GM18498 (cell line): ENCODE results near the gene TENM3.

Experiments
- ATAC-seq: cut with Tn5 transposase; IDR thresholded peaks from one replicate; pipeline ENCODE4 v1.9.1; 2021; ENCODE audit warnings: mild to moderate bottlenecking, moderate library complexity; ENCODE audit not compliant: unreplicated experiment

TENM3 gene

DNA sequence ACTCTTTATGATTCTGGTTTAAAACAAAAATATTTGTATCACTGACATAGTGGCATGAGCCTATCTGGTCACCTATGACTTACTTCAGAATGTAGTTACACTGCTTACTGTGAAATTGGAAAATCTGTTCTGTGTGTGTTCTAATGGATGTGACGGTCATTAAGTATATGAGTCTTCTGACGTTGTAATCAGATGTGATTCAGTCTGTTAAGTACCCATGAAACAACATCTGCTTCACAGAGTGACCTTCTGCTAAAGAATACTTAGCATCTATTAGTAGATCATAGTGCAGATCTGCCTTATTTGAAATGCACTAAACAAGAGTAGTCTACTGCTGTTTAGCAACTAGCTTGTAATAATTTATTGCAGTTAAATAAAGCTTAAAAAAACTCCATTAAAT is 356.9 kb downstream of the TENM3 start:
- ATAC-seq, result no peak

DNA sequence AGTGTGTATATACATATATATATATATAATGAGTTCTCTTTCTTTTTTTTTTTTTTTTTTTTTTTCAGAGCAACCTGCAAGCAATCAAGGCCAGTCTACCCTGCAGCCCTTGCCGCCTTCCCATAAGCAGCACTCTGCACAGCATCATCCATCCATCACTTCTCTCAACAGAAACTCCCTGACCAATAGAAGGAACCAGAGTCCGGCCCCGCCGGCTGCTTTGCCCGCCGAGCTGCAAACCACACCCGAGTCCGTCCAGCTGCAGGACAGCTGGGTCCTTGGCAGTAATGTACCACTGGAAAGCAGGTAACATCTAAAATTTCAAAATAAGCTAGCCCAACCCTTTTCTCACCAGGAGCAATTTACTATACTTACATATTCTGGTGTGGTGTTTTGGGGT is 357.7 kb downstream of the TENM3 start:
- no peak for ATAC-seq

DNA sequence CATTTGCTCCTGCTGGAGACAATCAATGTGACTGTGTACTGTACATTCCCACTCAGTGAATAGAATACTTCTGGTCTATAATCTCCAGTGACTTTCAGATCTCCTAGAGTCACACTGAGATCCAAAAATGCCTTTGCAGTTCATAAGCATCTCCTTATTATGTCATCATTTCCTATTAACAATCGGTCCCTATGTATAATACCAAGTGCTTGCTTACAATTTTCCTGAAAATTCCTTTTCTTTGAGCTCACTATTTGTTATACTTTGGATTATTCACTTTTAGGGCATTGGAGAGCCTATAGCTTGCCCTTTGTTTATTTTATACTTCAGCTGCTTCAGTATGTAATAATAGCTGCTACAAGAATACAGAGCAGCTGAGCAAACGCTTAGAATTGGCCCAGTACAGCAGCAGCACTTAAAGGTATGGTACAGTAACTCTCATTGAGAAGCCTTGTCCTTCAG is 361.0 kb downstream of the TENM3 start:
- ATAC-seq, result no peak

DNA sequence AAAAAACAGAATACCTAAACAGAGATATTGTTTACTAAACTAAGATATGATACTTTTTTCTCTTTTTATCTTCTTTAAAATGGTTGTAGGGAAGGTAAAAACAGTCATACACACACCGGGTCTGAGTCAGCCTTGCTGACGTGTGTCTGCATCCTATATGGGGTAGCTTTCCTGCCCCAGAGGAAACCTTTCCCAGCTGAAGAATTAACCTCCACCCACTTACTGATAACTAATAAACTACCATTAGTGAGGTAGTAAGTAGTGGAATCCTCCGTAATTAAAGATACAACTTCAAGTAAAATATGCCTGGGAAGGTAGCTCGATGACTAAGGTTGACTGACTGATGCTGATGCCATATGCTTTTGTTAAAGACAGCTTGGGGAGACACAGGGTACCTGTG is 361.8 kb downstream of the TENM3 start:
- ATAC-seq, result no peak

DNA sequence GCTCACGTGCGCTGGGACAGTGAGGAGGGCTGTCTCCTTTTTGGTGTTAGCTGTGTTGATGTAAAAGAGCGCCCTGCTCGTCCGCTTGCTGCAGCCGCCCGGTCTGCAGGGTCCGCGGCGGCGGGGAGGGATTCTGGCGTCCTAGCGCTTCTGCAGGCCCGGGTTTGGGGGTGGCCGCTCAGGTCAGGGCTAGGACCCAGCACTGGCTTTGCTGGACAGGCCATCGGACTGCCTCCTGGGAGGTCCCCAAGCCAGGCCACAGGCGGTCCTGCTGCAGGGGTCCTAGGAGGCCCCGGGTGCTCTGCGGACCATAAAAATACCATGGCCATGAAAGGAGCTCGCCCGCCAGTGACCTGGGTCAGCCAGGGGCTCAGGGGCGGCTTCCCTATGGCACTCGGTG is 365.3 kb downstream of the TENM3 start:
- no peak for ATAC-seq

DNA sequence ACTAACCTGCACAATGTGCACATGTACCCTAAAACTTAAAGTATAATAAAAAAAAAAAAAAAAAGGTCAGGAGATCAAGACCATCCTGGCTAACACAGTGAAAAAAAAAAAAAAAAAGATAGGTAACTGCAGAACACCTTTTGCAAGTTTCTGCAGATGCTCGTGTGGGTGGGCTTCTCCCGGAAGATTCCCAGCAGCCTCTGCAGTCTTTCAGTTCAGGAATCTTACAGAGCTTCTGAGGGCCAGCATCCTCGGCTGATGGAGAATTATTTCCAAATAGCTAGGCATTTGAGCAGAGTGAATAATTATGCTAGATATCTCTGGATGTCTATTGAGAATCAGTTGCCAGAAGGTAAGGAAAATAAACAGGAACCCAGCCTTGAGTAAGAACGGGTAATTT is 373.3 kb downstream of the TENM3 start:
- ATAC-seq, result no peak

DNA sequence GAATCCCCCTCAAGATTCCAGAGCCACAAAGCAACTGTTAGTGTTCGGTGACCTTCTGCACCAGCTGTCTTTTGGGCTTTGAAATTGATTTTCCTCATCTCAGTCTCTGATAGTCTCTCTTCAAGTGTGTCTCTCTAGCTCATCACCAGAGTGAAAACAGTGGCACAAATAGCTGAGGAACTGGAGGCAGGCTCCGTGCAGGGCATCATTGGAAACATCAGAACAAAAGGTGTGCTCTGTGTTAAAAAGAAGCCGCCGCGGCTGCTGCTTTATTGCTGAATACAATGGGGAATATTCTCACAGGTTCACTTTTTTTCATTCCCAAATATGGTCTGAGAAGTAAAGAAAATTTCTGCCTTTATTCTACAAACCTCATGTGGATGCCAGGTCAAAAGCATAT is 376.5 kb downstream of the TENM3 start:
- no peak for ATAC-seq

DNA sequence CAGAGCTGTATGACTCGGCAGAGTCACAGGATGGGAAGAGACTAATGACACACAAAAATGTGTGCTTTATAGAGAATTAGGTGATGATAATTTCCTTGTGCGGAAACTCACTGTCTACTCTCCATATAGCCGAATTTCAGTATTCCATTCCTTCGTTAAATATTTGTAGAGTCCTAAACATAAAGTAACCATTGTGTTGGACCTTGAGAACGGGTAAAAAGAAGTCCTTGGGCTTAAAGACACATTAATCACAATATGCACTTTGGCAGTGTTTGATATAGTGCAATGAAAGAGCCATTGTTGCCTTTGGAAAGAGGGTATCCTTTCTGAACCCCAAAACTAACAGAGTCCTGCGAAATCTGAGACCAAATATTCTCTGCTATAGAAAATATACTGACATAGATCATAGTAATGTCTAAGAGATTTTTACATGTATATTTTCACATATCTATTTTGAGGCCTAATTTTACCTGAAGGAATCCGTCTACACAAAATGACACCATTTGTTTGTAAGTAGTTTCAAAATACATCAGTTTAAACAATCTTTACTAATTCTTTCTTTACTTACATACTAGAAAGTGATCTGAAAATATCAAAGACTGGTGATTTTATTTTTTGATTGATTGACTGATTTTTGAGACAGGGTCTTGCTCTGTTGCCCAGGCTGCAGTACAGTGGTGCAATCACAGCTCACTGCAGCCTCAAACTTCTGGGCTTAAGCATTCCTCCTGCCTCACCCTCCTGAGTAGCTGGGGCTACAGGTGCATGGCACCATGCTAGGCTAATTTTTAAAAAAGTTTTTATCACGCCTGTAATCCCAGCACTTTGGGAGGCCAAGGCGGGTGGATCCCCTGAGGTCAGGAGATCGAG is 377.1 kb downstream of the TENM3 start:
- ATAC-seq, result no peak

DNA sequence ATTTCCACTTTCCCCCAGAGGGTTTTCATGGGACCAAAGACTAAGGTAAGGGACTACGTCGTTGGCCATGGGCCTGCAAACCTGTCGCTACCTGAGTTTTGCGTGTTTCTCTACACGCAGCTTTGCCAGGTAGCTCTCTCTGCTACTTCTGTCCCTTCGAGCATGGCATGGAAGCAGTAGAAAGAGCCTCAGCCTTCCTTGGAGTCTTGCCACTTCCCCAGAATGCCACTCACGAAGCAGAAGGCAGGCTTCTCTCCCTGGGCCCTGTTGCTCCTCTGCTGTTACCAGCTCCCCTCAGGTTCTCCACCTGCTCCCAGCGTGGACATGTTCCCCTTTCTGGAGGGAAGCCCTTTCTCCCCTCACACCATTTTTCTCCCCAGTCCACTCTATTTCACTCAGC is 381.1 kb downstream of the TENM3 start:
- ATAC-seq, result no peak

DNA sequence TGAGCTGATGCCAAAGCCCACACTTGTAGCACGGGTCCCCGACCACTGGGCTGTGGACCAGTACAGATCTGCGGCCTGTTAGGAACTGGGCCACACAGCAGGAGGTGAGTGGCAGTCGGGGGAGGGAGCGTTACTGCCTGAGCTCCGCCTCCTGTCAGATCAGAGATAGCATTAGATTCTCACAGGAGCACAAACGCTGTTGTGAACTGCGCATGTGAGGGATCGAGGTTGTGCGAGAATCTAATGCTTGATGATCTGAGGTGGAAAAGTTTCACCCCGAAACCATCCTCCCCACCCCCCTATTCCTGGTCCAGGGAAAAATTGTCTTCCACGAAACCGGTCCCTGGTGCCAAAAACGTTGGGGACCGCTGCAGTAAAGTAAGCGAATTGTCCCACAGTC is 382.0 kb downstream of the TENM3 start:
- no peak for ATAC-seq

DNA sequence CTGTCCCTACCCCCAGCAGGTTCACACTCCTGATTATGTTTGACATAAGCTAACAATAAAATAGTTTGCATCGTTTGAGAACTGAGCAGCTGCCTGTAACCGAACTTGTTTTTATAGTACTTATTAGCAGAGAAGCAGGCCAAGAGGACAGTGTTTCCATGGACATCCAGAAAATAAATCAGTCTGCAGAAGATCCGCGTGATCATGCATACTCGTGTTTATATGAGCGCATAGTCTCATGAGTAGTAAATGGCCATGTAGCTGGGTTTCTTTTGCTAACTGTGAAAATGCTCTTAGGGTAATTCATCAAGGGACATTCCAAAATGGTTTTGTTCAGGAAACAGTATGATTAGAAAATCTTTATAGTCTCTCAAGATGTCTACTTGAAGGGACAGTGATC is 384.8 kb downstream of the TENM3 start:
- ATAC-seq, result no peak

DNA sequence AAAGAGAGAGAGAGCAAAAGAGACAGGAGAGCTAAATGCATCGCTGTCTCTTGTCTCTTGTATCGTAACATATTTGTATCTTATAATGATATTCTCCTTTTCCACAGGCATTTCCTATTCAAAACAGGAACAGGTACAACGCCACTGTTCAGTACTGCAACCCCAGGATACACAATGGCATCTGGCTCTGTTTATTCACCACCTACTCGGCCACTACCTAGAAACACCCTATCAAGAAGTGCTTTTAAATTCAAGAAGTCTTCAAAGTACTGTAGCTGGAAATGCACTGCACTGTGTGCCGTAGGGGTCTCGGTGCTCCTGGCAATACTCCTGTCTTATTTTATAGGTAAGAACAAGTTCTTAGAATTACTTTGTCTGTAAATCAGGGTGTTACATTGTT is 385.3 kb downstream of the TENM3 start:
- no peak for ATAC-seq

DNA sequence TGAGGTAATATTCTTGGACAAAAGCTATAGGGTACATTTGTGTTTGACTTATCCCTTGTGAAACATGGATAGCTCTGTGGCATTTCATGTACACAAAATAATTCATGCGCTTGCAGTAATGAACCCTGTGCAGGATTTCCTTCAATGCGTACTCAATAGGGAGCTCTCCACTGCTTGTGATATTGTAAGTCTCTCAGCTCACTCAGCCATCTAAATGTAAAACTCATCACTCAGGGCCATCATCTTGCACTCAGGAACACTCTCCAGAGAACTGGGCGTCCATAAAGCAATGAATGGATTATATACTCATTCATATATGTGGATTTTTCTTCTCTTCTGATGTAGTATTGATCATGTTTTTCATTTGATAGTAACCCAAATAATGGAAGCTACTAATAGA is 385.9 kb downstream of the TENM3 start:
- no peak for ATAC-seq

DNA sequence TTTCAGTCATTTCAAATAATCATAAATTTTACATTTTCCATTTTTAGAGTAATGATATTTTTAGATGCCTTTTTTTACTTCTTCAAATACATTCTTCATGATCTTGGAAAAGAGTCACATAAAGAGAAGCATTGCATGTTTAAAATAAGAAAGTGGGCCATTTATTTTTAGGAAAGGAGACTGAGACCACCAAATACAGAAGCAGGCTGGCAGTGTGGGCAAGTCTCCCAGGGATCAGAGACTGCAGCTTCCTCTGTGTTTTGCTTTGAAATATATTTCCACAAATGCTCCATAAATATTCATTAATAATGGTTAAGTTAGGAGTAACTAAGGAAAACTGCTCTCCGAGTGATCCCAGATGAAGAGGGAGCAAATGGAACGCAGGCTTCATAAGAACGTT is 397.3 kb downstream of the TENM3 start:
- no peak for ATAC-seq

DNA sequence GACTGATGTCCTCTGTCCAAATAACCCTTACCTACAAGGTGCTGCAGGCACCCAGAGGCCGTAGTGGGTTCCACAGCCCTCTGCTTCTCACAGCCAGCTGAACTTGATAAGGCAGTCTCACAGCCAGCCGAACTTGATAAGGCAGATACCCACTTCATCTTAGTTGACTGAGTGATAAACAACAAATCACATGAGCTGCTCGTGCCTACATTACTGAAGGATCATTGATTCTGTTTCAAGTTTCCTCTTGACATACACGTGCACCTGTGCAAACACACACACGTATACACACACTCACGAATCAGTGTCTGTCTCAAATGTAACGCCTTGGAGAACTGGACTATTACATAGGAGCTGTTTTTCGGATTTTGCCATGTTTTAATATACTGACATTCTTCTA is 397.7 kb downstream of the TENM3 start:
- no peak for ATAC-seq

DNA sequence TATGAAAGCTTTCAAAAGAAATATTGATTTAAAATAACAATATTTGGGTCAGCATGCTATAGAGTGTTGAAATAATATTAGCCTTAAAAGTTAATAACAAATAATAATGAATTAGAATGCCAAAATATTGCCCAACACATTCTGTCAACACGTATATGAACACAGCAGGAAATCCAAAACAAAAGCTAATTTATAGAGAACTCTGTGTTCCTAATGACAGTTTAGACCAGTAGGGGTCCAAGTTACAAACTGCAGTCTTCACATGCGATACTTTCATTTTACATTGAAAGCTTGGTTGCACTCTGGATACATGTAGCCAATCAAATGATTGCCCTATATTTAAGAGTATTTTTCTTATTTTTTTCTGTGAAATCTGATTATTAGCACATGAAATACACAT is 399.6 kb downstream of the TENM3 start:
- peak; percentile 88 for ATAC-seq

DNA sequence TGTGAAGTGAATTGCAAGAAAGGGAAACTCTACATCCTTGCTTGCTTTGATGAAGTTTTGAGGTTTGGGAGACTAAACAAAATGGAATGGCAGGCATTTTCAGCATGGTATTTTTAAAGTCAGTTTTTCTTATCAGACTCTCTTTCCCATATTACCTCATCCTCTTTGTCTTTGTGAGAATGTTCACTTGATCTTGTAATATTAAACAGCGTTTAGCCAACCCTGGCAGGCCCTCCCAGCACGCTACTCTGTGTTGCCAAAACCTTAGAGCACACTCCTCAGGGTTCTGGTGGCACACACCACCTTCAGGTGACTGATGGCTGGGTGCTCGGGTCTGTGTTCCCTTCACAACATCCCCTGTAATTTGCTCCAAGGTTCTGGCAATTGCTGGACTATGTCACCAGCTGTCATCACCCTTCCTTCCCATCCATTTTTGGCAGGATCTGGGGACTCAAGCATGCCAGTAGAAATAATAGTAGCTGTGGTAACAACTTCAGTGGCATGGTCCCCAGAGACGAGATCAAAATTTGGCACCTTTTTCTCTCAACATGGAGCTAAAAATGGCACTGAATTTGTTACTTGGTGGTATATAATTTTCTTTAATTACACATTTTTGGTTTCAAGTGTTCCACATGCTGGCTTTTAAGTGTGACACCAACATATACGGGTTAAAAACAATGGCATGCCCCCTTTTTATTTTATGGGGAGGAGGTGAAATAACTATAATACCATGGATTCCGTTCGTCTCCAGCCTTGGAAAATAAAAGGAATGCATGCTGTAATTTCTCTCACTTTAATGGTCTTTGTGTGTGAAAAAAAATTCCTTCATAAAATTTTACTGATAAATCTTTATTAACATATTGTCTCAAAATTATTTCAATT is 400.8 kb downstream of the TENM3 start:
- no peak for ATAC-seq

DNA sequence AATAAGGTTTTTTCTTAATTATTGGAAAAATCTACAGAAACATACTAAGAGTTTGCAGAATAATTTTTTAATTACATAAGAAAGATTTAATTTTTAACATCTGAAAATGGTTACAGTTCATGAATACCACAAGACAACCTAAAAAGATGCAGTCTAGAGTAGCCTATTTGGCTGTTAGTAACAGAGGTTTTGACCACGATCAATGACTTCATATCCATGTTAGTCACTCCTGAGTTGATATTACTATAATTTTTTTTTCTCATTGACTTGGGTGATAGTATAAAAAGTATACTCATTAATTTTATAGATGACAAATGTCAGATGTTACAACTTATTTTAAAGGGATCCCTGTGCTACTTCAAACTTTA is 401.5 kb downstream of the TENM3 start:
- no peak for ATAC-seq

DNA sequence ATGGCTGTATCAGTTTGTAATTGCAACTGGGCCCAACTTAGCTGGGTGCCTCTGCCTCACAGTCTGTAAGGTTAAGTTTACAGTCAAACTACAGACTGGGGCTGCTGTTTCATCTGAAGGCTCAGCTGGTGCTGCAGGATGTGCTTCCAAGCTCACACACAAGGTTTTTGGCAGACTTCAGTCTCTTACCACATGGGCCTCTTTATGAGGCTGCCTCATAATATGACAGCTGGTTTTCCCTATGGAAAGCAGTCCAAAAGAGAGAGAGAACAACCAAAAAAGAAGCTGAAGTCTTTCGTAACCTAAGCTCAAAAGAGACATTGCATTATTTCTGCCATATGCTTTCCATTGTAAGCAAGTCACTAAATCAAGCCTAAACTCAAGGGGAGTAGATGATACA is 402.3 kb downstream of the TENM3 start:
- ATAC-seq, result no peak

DNA sequence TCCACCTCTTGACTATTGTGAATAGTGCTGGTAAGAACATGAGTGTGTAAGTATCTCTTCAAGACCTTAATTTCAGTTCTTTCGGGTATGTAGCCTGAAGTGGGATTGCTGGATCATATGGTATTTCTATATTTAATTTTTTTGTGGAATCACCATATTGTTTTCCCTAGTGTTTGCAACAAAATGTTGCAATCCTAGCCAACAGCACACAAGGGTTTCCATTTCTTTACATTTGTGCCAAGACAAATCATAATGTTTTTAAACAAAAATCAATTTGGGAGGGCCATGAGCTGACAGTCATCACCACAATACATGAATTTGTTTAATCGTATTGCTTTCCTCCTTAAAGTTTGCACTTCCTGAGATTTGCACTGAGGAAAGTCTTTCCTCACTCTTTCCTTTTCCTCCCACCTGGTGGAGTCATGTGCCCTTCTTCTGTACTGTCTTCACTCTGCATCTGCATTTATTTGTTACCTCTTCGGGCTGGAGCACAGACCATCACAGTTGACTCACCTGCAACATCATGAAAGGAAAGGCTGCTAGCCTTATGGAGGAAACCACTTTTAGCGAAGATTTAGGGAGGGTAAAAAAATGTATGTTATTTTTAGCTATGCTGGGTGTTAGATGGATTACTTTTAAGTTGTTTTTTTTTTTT is 404.6 kb downstream of the TENM3 start:
- no peak for ATAC-seq

DNA sequence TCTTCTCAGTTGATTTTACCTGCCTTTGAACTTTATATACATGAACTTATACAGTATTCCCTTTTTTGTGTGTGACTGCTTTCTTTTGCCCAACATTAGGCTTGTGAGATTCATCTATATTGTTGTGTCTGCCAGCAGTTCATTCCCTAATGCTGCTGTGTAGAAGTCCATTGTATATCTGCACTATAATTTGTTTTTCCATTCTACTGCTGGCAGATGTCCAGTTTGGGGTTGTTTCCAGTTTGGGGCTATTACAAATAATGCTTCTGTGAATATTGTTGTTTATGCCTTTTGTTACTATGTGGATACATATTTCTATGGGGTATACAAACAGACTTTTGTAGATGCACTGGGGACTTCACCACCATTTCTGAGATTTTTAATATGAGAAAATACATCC is 405.6 kb downstream of the TENM3 start:
- no peak for ATAC-seq
